ENCODE measurements around the gene ZFAND2B.
"Not testable (repeated sequence)": the region's sequence is repeated elsewhere in the genome, so short reads cannot be mapped to it uniquely, and the experiment has no call there.

ZFAND2B gene

GRCh38 chr2:219175928-219176817, 30.4 kb upstream of the ZFAND2B start:
- peak; percentile 47 for DNase-seq (ENCODE audit: low spot score)

- DNase-seq (ENCODE audit: low spot score) = peak; percentile 84
Measured at GRCh38 chr2:219176818-219177551, 29.6 kb upstream of the ZFAND2B start, which contains the start of gene CNPPD1. TSS of gene CNPPD1 (minus strand) at chr2:219176925. CDS start at chr2:219176828, 97 bp downstream.

GRCh38 chr2:219177552-219178376, 28.8 kb upstream of the ZFAND2B start, which contains the start of gene RETREG2:
TSS of gene RETREG2 (plus strand) at chr2:219178275. CDS start at chr2:219178353, 78 bp downstream.
- peak; percentile 90 for DNase-seq (ENCODE audit: low spot score)

- DNase-seq (ENCODE audit: low spot score) = peak; percentile 34
Measured at GRCh38 chr2:219178377-219179175, 28.0 kb upstream of the ZFAND2B start.

GRCh38 chr2:219179601-219180465, 26.7 kb upstream of the ZFAND2B start:
- no peak for DNase-seq (ENCODE audit: low spot score)

- no peak for DNase-seq (ENCODE audit: low spot score)
Measured at GRCh38 chr2:219180961-219181360, 25.6 kb upstream of the ZFAND2B start.

GRCh38 chr2:219181531-219181930, 25.1 kb upstream of the ZFAND2B start:
- DNase-seq (ENCODE audit: low spot score) = no peak

GRCh38 chr2:219182331-219183150, 24.0 kb upstream of the ZFAND2B start:
- DNase-seq (ENCODE audit: low spot score) = no peak

GRCh38 chr2:219183151-219183772, 23.3 kb upstream of the ZFAND2B start:
- DNase-seq (ENCODE audit: low spot score) = no peak

- DNase-seq (ENCODE audit: low spot score) = no peak
Measured at GRCh38 chr2:219184121-219184520, 22.5 kb upstream of the ZFAND2B start.

GRCh38 chr2:219186754-219187456, 19.7 kb upstream of the ZFAND2B start:
- no peak for DNase-seq (ENCODE audit: low spot score)

GRCh38 chr2:219197388-219197787, 9.2 kb upstream of the ZFAND2B start:
- no peak for DNase-seq (ENCODE audit: low spot score)

- no peak for DNase-seq (ENCODE audit: low spot score)
Measured at GRCh38 chr2:219198974-219199373, 7.6 kb upstream of the ZFAND2B start.

GRCh38 chr2:219199470-219200211, 6.9 kb upstream of the ZFAND2B start:
- no peak for DNase-seq (ENCODE audit: low spot score)

GRCh38 chr2:219200502-219201326, 5.9 kb upstream of the ZFAND2B start:
- DNase-seq (ENCODE audit: low spot score) = not testable (repeated sequence)

GRCh38 chr2:219201331-219201730, 5.3 kb upstream of the ZFAND2B start:
- not testable (repeated sequence) for DNase-seq (ENCODE audit: low spot score)

Data from SW480 (cell line).